ENCODE measurements around the gene CCDC85C. TPM values are rescaled to one million over a fixed set of nuclear protein-coding genes. Genes with fewer than 3 reads are reported as not detected.
"Not testable (repeated sequence)": the region's sequence is repeated elsewhere in the genome, so short reads cannot be mapped to it uniquely, and the experiment has no call there.

CCDC85C gene
- 30.1 TPM for total RNA-seq

DNA sequence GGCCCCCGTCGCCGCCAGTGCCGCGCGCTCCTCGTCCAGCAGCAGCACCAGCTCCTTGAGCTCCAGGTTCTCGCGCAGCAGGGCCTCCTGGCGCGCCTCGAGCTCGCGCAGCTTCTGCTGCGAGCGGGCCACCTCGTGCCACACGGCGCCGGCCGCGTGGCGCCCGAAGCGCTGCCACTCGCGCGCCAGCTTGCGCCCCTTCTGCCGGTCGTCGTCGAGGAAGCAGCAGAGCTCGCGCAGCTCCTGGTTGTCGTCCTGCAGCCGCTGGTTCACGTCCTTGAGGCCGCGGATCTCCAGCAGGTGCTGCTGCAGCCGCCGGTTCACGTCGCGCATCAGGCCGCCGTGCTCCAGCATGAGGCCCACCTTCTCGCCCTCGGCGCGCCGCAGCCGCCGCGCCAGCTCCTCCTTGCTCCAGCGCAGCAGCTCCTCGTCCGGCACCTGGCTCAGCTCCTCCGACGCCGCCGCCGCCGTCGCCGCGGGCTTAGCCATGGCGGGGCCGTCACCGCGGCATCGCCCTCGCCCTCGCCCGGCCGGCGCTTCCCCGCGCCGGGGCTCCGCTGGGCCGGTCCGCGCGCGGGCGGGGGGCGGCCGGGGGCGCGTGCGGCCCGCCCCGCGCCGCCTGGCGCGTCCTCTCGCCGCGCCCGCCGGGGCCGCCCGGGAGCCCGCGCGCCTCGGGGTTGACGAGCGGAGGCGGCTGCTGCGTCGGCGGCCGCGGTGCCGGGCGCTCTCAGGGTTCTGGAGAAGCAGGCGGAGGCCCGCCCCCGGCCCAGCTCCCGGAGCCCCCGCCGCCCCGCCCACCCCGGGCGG, at the start of gene CCDC85C:
CCDC85C (minus strand) TSS at position 737 of the 807 bp plus-strand sequence; CDS start at position 489, 248 bp downstream.
- DNase-seq (ENCODE audit: low spot score): no peak

DNA sequence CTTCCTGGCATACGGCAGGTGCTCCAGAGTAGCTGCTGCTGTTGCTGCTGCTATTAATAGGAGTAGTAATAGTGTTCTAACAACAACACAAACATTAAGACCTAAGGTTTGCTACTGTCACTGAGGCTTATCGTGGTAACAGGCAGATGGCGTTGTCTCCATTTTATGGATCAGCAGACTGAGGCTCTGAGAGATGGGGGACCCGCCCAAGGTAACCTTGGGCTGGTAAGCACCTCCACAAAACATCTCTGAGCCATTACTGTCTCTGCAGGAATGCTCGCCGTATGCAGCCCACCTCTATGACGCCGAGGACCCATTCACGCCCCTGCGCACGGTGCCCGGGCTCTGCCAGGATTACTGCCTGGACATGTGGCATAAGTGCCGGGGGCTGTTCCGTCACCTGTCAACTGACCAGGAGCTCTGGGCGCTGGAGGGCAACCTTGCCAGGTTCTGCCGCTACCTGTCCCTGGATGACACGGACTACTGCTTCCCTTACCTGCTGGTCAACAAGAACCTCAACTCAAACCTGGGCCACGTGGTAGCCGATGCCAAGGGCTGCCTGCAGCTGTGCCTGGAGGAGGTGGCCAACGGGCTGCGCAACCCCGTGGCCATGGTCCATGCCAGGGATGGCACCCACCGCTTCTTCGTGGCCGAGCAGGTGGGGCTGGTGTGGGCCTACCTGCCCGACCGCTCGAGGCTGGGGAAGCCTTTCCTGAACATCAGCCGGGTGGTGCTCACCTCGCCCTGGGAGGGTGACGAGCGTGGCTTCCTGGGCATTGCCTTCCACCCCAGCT, 48.1 kb upstream of the CCDC85C start:
- no peak for DNase-seq (ENCODE audit: low spot score)

DNA sequence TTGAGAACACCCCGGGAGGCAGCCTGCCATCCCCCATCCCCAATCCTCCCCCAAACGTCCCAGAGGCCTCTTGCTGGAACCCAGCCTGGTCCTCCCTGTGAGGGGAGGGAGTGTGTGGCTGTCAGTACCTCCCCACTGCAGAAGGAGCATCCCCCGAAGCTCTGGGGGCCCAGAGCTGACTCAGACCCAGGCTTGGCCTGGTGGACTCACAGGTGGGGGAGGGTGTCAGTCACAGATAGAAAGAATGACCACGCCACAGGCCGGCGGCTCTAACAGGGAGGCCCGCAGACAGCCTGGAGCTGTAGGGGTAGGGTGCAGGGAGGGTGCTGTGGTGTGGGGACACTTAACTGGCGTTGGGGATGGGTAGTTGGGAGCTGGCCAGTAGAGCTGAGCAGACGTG, 46.2 kb upstream of the CCDC85C start:
- DNase-seq (ENCODE audit: low spot score): no peak

DNA sequence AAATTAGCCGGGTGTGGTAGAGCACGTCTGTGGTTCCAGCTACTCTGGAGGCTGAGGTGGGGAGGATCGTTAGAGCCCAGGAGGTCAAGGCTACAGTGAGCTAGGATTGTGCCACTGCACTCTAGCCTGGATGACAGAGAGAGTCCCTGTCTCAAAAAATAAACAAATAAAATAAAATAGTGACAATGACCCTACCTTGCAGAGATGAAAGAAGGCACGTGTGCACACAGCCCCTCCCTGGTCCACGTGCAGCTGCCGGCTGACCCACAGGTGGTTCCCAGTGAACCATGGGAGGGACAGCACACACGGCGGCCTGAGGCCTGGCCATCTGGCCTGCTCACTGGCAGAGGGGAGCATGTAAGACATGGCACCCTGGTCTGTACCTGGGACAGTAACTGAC, 45.6 kb upstream of the CCDC85C start:
- no peak for DNase-seq (ENCODE audit: low spot score)

DNA sequence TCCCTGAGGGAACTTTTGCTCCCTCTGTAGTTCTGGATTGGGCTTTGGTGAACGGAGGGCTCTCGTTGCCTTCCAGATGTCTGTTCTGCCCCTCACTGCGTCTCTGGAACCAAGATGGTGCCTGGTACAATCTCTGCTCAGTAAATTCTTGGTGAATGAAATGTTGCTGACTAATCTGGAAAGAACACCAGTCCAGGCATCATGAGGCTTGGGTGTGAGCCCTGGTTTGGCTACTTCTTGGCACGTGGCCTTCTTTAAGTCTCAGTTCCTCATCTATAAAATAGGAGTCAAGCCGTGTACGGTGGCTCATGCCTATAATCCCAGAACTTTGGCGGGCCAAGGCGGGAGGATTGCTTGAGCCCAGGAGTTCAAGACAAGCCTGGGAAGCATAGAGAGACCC, 45.2 kb upstream of the CCDC85C start:
- no peak for DNase-seq (ENCODE audit: low spot score)

DNA sequence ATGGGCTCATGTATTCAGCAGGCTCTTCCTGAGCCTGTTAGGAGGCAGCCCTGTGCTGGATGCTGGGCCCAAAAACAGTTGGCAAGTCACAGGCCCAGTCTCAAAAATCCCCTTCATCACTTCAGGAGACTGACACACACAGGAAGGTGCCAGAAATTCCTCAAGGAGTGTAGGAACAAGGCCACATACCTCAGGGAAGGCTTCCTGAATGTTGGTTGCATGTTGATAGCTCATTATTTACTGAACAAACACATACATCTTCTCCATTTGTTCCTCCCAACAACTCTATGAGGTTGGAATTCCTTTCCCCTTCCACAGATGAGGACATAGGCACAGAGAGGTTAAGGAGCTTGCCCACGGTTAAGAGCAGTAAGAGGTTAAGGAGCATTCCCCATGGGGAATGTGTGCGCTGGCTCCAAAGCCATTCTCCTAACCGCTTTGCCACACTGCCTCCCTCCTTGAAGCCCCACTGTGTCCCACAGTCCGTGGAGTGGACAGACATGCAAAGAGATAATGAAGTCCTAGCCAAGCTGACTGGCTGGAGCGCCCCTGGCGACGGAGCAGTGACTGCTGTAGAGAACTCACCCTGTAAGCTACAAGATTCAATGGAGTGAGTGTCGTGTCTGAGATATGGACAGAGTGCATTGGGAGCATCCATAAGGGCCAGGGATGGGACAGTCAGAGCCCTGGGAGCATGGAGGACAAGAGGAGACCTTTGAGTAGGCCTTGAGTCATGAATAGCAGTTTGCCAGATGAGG, 44.2 kb upstream of the CCDC85C start:
- no peak for DNase-seq (ENCODE audit: low spot score)

DNA sequence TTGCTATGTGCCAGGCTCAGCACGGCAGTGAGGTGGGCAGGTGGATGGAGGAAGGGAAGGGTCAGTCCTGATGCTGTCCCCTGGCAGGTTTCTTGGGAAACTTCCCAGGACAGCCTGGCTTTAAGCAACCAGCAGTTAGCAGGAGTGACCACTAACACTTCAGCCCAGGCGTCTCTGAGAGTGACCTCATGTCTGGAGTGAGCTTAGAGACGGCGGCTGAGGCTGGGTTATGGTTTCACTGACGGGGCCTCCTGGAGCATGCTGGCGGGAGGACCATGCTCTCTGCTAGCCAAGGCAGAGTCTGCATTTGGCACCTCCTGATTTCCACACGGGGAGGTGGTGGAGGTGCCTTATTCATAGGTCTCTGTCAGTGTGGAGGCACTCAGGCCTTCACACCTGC, 43.4 kb upstream of the CCDC85C start:
- no peak for DNase-seq (ENCODE audit: low spot score)

DNA sequence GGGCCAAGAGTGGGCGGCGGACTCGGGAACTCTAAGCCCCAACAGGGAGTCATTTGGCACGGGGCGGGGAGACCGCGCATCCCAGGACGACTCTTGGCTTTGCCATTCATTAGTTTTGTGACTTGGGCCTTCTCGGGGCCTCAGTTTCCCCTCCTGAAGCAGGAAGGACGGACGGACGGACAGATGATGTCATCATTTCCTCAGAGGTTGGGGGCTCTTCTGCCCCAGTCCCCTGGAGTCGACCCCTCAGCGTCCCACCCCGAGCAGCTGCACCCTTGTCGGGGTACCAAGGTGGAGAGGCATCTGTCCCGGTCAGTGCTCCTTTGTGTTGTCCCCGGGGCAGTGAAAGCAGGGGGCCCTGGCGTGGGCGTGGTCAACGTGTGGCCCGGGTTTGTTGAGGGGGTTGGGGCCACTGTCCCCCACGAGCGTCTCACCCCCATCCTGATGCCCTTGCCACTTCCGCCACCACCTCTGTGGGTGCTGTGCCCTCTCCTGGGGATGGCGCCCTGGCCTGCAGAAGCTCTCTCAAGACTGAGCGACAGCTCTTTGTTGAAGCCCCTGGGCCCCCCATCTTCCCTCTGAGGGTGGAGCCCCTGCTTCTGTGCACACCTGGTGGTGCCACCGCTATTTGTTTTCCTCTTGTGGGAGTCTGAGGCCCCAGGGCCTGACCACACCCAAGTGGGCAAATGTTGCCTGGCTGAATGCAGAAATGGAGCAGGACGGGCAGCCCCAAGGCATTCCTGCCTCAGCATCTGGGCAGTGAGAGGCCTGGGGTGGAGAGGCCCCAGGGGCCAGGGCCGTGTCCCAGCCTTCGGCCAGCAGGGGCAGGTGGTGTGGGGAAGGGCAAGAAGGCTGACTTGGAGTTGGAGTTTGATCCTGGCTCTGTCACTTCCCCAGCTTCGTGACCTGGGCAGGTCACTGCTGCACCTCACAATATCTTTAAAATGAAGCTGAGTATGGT, 41.8 kb upstream of the CCDC85C start:
- DNase-seq (ENCODE audit: low spot score): no peak

DNA sequence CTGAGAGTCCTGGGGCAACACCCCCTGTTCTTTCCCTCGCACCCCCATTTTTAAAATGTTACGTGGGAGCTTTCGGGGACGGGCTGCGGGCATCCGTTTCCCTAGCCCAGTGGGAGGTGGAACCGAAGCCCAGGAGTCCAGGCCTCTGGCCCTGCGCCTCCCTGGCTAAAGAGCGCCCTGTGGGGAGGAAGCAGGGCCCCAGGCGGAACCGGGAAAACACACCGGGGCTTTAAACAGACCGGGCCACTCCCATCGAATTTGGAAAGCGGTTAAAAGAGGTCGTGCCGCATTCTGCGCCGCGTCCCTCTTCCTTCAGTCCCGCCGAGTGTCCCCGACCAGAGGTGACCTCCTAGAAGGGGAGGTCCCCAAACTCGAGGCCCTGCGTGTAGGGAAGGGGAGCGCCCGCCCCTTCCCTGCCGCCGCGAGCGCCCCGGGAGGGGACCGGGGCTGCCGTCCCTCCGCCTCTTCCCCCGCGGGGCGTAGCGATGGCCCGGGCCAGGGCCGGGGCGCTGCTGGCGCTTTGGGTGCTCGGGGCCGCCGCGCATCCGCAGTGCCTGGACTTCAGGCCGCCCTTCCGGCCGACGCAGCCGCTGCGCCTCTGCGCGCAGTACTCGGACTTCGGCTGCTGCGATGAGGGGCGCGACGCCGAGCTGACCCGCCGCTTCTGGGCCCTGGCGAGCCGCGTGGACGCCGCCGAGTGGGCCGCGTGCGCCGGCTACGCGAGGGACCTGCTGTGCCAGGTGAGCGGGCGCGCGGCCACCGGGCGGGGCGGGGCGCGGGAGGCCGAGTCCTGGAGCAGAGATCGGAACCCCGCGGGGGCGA, 40.9 kb upstream of the CCDC85C start, which contains the start of gene HHIPL1:
HHIPL1 (plus strand) TSS at position 407 of the 822 bp plus-strand sequence; CDS start at position 486, 79 bp downstream.
- DNase-seq (ENCODE audit: low spot score): no peak

DNA sequence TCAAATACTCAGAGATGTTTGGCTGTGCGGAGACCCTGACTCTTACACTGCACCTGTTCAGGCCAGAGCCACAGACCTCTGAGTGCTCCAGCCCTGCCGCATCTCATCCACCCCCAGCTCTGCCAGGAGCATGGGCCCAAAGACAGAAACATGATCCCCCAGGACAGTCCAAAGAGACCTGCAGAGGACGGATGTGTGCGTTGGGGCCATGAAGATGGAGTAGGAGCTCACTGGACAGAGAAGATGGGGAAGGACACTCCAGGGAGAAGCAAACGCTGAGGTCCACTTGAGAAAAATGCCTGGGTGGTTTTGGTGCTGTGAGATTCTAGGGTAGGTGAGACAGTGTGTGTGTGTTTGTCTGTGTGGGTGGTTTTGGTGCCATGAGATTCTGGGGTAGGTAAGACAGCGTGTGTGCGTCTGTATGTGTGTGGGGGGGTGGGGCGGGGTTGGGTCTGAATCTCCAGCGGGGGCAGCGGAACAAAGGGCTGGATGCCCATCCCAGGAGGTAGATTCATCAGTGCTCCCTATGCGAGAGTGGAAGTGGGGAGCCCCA, 40.1 kb upstream of the CCDC85C start:
- no peak for DNase-seq (ENCODE audit: low spot score)

DNA sequence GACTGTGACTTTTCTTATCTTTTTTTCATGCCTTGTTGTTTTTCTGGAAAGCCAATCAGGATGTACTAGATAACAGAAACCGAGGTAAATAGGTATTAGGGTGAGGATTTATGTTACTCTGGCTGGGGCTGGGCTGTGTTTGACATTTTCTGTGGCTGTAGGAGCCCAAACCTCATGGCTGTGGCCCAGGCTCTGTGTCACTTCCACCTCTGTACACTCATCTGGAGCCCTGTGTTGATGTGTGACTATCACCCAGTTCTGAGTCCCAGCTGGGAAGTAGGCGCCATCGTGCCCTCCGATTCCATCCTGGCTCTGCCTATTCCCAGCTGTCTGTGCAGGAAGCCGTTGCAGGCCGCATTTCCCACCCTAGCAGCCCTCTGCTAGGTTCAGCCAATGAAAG, 39.3 kb upstream of the CCDC85C start:
- DNase-seq (ENCODE audit: low spot score): no peak

DNA sequence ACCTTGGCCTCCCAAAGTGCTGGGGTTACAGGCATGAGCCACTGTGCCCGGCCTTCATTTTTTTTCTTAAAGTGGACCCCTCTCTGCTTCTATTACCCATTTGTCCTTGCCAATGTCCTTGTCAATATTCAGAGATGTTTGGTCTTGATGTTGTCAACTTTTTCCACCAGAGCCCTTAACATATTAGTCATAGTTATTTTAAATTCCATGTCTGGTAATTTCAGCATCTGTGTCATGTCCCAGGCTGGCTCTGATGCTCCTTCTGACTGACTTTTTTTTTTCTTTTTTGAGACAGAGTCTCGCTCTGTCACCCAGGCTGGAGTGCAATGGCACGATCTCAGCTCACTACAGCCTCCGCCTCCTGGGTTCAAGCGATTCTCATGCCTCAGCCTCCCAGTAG, 38.8 kb upstream of the CCDC85C start:
- not testable (repeated sequence) for DNase-seq (ENCODE audit: low spot score)

DNA sequence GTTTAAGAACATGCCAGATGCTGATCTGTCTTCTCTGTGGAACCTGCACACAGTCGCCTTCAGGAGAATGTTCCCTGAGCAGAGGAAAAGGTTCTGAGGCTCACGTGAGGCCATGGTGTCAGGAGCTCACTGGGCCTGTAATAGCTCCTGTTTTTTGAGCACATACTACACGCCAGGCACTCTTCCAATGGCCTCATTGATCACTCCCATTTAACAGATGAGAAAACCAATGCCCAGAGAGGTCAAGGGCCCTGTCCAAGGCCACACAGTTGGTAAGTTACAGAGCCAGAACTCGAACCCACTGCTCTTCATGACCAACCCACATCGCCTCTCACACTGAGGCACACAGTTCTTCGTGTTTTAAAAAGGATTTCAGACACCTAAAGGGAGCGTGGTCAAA, 33.6 kb upstream of the CCDC85C start:
- DNase-seq (ENCODE audit: low spot score): no peak

DNA sequence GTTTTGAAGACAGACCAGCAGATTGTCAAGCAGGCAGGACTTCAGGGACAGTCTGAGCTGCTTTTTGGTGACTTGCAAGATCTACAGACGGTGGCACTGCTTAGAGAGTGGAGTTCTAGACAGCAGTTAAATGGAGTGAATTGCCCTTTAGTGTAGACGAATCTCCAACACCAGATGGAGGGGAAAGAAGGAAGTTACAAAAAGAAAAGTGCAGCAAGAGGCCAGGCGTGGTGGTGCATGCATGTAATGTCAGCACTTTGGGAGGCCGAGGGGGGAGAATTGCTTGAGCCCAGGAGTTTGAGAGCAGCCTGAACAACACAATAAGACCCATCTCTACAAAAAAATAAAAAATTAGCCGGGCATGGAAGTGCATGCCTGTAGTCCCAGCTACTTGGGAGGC, 32.5 kb upstream of the CCDC85C start:
- no peak for DNase-seq (ENCODE audit: low spot score)

DNA sequence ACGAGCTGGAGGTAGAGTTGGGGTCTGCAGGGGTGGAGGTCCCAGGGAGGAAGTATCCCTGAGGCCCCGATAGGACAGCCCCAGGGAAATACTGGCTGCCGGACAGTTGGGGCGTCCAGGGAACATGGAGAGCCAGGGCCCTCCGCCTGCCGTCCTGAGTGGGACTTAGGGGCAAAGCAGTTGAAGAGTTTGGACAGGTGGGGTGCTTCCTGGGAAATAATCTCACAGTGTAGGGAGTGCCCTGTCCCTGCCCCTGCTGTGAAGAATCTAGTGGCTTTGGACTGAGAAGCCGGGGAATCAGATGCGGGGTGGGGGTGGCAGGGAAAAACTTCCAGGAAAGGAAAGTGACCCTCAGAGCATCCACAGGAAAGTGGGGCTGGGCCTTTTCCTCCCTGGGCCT, 31.1 kb upstream of the CCDC85C start:
- no peak for DNase-seq (ENCODE audit: low spot score)

DNA sequence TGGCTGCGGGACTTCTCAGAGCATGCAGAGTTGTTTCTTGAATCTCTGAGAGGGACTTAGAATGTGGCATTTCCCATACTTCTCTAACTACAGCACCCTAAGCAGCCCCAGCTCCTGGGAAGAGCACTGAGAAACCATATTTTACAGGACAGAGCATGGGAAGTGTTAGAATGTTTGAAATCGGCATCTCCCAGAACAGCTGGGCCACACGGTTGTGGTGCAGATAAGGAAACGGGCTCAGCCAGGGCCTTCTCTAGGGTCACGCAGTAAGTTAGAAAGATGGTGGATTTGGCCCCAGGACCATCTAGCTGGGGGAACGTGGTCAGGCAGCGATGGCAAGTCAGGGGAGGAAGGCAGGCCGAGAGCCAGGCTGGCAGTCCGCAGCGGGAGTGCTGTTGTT, 30.4 kb upstream of the CCDC85C start:
- DNase-seq (ENCODE audit: low spot score): no peak

DNA sequence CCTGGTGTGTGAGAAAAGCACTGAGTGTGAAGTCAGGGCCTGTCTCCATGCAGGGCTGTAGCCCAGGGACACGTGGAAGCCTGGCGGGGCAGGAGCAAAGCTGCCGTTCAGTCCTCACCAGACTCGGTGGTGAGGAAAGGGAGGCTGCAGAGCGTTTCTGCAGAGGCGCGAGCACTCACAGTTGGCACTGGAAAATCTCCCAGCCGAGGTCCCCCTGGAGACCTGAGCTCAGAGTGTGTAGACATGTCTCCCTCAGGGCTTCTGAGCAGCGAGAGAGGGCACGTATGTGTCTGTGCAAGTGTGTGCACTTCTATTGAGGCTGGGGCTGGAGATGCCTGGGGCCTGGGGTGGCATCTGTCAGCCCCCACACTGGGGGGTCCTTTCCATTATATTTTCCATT, 29.9 kb upstream of the CCDC85C start:
- no peak for DNase-seq (ENCODE audit: low spot score)

DNA sequence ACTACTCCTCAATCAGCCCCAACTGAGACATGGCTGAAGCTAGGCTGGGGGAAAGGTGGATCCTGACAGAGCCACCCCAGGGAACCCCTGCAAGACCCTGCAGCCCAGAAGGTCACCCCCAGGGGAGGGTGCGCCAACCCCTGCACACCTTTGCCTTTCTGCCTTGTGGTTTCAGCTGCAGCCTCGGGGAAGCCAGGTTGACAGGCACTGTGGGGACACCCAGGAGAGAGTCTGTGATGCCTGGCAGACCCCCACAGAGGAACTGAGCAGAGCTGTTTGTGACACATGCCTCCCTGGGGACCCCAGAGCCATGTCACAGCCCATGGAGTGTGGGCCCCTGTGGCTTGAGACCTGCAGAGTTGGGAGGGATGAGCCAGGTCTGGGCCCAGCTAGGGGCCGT, 29.1 kb upstream of the CCDC85C start:
- no peak for DNase-seq (ENCODE audit: low spot score)

DNA sequence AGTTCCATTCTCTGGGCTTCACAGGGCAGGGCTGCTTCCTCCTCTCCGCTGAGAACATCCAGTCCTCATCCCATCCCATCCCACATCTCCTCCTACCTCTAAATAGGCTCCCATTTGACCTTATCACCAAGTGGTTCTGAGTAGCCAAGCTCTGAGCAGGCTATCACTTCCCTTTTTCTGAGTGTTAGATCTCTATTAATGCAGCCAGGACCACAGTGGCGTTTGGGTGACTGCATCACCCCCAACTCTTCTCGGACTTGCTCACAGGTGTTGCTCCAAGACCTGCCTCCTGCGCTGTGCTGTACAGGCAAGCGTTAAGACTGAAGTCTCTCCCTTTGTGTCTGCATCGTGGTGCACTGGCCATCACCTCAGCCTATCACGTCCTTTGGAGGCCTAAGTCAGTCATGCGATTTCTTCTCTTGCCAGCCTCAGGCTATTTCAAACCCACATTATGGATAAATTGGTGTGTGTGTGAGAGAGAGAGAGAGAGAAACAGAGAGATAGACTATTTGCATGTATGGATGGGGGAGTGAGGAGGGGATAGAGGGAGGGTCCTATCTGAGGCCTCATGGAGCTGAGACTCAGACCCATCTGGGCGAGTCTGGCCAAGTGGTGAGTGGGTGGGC, 28.5 kb upstream of the CCDC85C start:
- DNase-seq (ENCODE audit: low spot score): no peak
